Immature natural killer cell (primary cell): ENCODE data around the gene CDC45. TPM values are rescaled to one million over a fixed set of nuclear protein-coding genes. Genes with fewer than 3 reads are reported as not detected.
"Not testable (repeated sequence)": the region's sequence is repeated elsewhere in the genome, so short reads cannot be mapped to it uniquely, and the experiment has no call there.

Experiments used
- DNase-seq, 3 donors: peaks; one replicate each; pipeline ENCODE4 v3.0.0; 2022; ENCODE audit warnings: mixed read lengths in 1 of 3
- H3K27ac Mint-ChIP-seq, 6 donors: one replicate each; pipeline ENCODE4 v1.8.0; 2020; ENCODE audit warnings: mixed read lengths in 6 of 6, mild to moderate bottlenecking in 5 of 6, inconsistent platforms in 4 of 6, moderate library complexity in 3 of 6
- H3K27me3 Mint-ChIP-seq, 3 donors: one replicate each; pipeline ENCODE4 v1.8.0; 2020 to 2021; ENCODE audit warnings: low read depth in 3 of 3, mild to moderate bottlenecking in 3 of 3, mixed read lengths in 3 of 3, moderate library complexity in 3 of 3, inconsistent platforms in 1 of 3
- H3K36me3 Mint-ChIP-seq, 3 donors: one replicate each; pipeline ENCODE4 v1.8.0; 2020; ENCODE audit warnings: mixed read lengths in 3 of 3, inconsistent platforms in 2 of 3, mild to moderate bottlenecking in 2 of 3
- H3K4me1 Mint-ChIP-seq, 2 donors: one replicate each; pipeline ENCODE4 v1.8.0; 2020; ENCODE audit warnings: inconsistent platforms in 2 of 2, mild to moderate bottlenecking in 2 of 2, mixed read lengths in 2 of 2, moderate library complexity in 1 of 2
- H3K4me3 Mint-ChIP-seq, 5 donors: one replicate each; pipeline ENCODE4 v1.8.0; 2020; ENCODE audit warnings: mild to moderate bottlenecking in 5 of 5, mixed read lengths in 5 of 5, inconsistent platforms in 3 of 5, moderate library complexity in 3 of 5
- H3K9me3 Mint-ChIP-seq, 6 donors: one replicate each; pipeline ENCODE4 v1.8.0; 2020; ENCODE audit warnings: mild to moderate bottlenecking in 6 of 6, mixed read lengths in 6 of 6, inconsistent platforms in 4 of 6, moderate library complexity in 3 of 6
- polyA plus RNA-seq, 3 donors: library from polyadenylated mRNA; unstranded; fragments of 300-500 nt; fragmentation: Illumina TruSeq; gene quantifications; one replicate each; pipeline ENCODE4 v1.2.3, GENCODE V29; 2021

CDC45 gene
- polyA plus RNA-seq, 3 donors from 2014 or later = 3.1 to 3.5 TPM; not detected in 1

GRCh38 chr22:19522190-19522880 lies 42.6 kb downstream of the CDC45 start:
- H3K9me3 Mint-ChIP-seq = no peaks in the 10 kb centered on the region
- DNase-seq = no peak
- H3K27ac Mint-ChIP-seq = no peak overlapping the region
- H3K4me1 Mint-ChIP-seq = no peaks in the 10 kb centered on the region
- no peaks in the 10 kb centered on the region for H3K36me3 Mint-ChIP-seq
- H3K27me3 Mint-ChIP-seq = peaks cover 1 to 4% (median 3%) of the 10 kb centered on the region in 3 donors
- H3K4me3 Mint-ChIP-seq = no peak overlapping the region

- Mint-ChIP-seq H3K27ac (no peak overlapping the region), H3K4me1 (no peaks in the 10 kb centered on the region), H3K36me3 (no peaks in the 10 kb centered on the region), H3K27me3 (peaks cover 1 to 4% (median 3%) of the 10 kb centered on the region in 3 donors), H3K4me3 (no peak overlapping the region), H3K9me3 (no peaks in the 10 kb centered on the region)
- DNase-seq = no peak
Observed at GRCh38 chr22:19522881-19523239, 43.1 kb downstream of the CDC45 start.

DNA sequence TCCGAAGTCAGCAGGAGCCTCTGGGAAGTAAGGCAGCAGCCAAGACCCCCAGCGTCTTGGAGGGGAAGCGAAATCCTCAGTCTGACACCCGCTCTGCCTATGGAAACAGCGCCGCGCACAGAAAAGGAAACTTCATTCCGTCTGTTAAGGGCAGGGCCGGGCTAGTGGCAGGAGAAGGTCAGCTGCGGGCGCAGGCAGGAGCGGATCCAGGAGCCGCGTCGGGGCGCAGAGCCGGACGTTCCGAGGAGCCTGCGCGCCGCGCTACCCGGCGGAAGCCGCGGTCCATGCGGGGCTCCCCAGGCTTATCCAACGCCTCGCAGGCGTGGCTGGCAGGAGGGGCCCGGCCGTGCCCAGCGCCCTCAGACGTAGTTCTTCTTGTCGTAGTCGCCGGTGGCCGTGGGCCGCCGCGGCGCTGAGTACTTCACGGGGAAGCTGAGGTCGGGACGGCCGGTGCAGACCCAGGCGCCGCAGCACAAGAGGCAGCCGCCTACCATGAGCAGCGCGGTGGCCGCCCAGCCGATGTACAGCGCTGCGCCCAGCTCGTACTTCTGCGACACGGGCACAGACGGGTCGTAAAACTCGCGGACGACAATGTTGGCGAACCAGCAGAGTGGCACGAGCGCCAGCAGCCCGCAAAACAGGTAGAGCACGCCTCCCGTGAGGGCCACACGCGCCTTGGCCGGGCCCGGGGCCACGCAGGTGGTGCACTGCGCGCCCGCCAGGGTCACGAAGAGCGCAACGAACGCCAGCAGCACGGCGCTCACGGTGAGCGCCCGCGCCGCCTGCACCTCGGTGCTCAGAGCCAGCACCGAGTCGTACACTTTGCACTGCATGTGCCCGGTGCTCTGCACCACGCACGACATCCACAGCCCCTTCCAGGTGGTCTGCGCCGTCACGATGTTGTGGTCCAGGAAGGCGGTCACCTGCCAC lies 43.8 kb downstream of the CDC45 start:
- H3K27me3 Mint-ChIP-seq = peaks cover 1 to 4% (median 3%) of the 10 kb centered on the region in 3 donors
- H3K36me3 Mint-ChIP-seq = no peaks in the 10 kb centered on the region
- no peaks in the 10 kb centered on the region for H3K9me3 Mint-ChIP-seq
- no peak overlapping the region for H3K27ac Mint-ChIP-seq
- no peak overlapping the region for H3K4me3 Mint-ChIP-seq
- no peak for DNase-seq
- H3K4me1 Mint-ChIP-seq = no peaks in the 10 kb centered on the region

GRCh38 chr22:19524170-19525115 lies 44.7 kb downstream of the CDC45 start, which contains the start of gene CLDN5:
CLDN5 (minus strand) TSS chr22:19524410; CDS start chr22:19524255, 155 bp downstream.
- Mint-ChIP-seq H3K4me3 (no peak within 1 kb of the TSS), H3K27me3 (peaks cover 1 to 4% (median 3%) of the 10 kb centered on the region in 3 donors), H3K36me3 (no peaks in the 10 kb centered on the region), H3K9me3 (no peaks in the 10 kb centered on the region), H3K27ac (no peak within 1 kb of the TSS), H3K4me1 (no peaks in the 10 kb centered on the region)
- no peak for DNase-seq

- no peaks in the 10 kb centered on the region for H3K9me3 Mint-ChIP-seq
- no peaks in the 10 kb centered on the region for H3K4me1 Mint-ChIP-seq
- no peak overlapping the region for H3K27ac Mint-ChIP-seq
- H3K4me3 Mint-ChIP-seq = no peak overlapping the region
- no peaks in the 10 kb centered on the region for H3K36me3 Mint-ChIP-seq
- H3K27me3 Mint-ChIP-seq = peaks cover 1 to 4% (median 3%) of the 10 kb centered on the region in 3 donors
- DNase-seq = no peak
Observed at GRCh38 chr22:19525116-19525660, 45.5 kb downstream of the CDC45 start.

GRCh38 chr22:19525666-19526065 lies 45.9 kb downstream of the CDC45 start:
- no peak for DNase-seq
- Mint-ChIP-seq H3K4me1 (no peaks in the 10 kb centered on the region), H3K36me3 (no peaks in the 10 kb centered on the region), H3K4me3 (no peak overlapping the region), H3K27me3 (peaks cover 1 to 4% (median 3%) of the 10 kb centered on the region in 3 donors), H3K9me3 (no peaks in the 10 kb centered on the region), H3K27ac (no peak overlapping the region)

DNA sequence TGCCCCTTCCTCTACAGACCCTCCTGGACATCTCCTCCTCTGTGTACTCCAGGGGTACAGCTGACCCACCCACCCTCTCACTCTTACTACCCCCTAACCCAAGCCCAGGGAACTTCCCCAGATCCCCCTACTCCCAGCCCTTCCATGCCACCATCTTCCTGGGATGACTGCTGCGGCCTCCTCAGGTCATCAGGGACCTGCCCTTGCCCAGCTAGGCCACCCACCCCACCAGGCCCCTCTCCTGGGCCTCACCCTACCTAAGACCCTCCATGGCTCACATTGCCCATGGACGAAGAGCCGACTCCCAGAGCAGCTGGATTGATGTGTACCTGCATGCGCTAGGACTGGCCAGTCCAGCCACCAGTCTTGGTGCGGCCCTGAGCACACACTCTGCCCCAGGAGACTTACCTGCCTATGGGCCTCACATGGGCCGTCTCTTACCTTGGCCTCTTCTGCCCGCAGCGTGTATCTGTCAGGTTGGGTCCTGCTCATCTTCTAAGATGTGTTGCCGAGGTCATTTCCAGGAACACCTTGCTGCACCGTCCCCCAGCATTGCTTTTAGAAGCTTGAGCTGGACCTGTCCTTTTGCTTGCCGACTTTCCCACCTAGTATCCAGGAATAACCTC lies 46.5 kb downstream of the CDC45 start:
- Mint-ChIP-seq H3K9me3 (no peaks in the 10 kb centered on the region), H3K27ac (no peak overlapping the region), H3K36me3 (no peaks in the 10 kb centered on the region), H3K4me3 (no peak overlapping the region), H3K4me1 (no peaks in the 10 kb centered on the region), H3K27me3 (peaks cover 1 to 4% (median 3%) of the 10 kb centered on the region in 3 donors)
- no peak for DNase-seq

- Mint-ChIP-seq H3K27ac (no peak overlapping the region), H3K27me3 (peaks cover 1 to 4% (median 3%) of the 10 kb centered on the region in 3 donors), H3K4me3 (no peak overlapping the region), H3K4me1 (no peaks in the 10 kb centered on the region), H3K9me3 (no peaks in the 10 kb centered on the region), H3K36me3 (no peaks in the 10 kb centered on the region)
- no peak for DNase-seq
Observed at GRCh38 chr22:19526702-19527111, 47.0 kb downstream of the CDC45 start.

- no peak overlapping the region for H3K27ac Mint-ChIP-seq
- no peaks in the 10 kb centered on the region for H3K4me1 Mint-ChIP-seq
- no peak overlapping the region for H3K4me3 Mint-ChIP-seq
- H3K9me3 Mint-ChIP-seq = no peaks in the 10 kb centered on the region
- H3K27me3 Mint-ChIP-seq = peaks cover 1 to 4% (median 3%) of the 10 kb centered on the region in 3 donors
- H3K36me3 Mint-ChIP-seq = no peaks in the 10 kb centered on the region
- DNase-seq = no peak
Observed at GRCh38 chr22:19527321-19527721, 47.6 kb downstream of the CDC45 start.

DNA sequence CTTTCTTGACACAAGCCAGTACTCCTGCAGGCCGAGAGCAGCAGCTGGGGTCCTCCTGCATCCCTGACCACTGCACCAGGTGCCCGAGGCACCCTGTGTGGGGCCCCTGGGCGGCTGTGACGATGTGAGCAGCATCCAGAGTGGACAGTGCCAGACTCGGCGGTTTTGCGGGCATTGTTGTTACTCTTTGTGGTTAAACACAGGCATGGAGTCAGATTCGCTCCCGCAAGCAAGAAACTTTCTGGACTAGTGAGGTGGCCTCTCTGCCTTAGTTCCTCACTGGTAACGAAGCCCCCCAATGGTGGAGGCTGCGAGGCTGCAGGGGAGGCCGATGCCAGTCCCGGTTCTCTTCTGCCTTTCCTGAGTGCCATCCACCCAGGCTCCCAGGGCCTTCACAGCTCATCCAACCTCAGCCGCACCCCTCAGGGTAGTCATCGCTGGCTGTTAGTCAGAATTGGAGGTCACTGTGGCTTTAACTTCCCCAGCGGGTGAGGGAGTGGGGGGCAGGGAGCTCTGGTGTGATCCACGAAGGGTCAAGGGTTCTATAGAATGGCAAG lies 48.2 kb downstream of the CDC45 start:
- H3K27ac Mint-ChIP-seq = no peak overlapping the region
- H3K4me1 Mint-ChIP-seq = no peaks in the 10 kb centered on the region
- H3K27me3 Mint-ChIP-seq = peaks cover 1 to 4% (median 3%) of the 10 kb centered on the region in 3 donors
- H3K36me3 Mint-ChIP-seq = no peaks in the 10 kb centered on the region
- DNase-seq = no peak
- no peaks in the 10 kb centered on the region for H3K9me3 Mint-ChIP-seq
- no peak overlapping the region for H3K4me3 Mint-ChIP-seq

GRCh38 chr22:19529811-19530210 lies 50.1 kb downstream of the CDC45 start:
- H3K4me1 Mint-ChIP-seq = no peaks in the 10 kb centered on the region

GRCh38 chr22:19530751-19531150 lies 51.0 kb downstream of the CDC45 start:
- no peak overlapping the region for H3K27ac Mint-ChIP-seq
- H3K4me3 Mint-ChIP-seq = no peak overlapping the region
- peaks cover 0 to 4% (median 3%) of the 10 kb centered on the region in 3 donors for H3K27me3 Mint-ChIP-seq
- no peaks in the 10 kb centered on the region for H3K9me3 Mint-ChIP-seq
- H3K36me3 Mint-ChIP-seq = no peaks in the 10 kb centered on the region
- no peak for DNase-seq
- no peaks in the 10 kb centered on the region for H3K4me1 Mint-ChIP-seq

More at GRCh38 chr22:19529811-19530210, 50.1 kb downstream of the CDC45 start:
- no peak for DNase-seq
- H3K4me3 Mint-ChIP-seq = no peak overlapping the region
- no peaks in the 10 kb centered on the region for H3K36me3 Mint-ChIP-seq
- no peaks in the 10 kb centered on the region for H3K9me3 Mint-ChIP-seq
- peaks cover 0 to 4% (median 3%) of the 10 kb centered on the region in 3 donors for H3K27me3 Mint-ChIP-seq
- no peak overlapping the region for H3K27ac Mint-ChIP-seq

- H3K4me1 Mint-ChIP-seq = not testable (repeated sequence)
Observed at GRCh38 chr22:19531327-19531726, 51.6 kb downstream of the CDC45 start.

More at GRCh38 chr22:19531327-19531726, 51.6 kb downstream of the CDC45 start:
- H3K27ac Mint-ChIP-seq, H3K4me3 Mint-ChIP-seq, H3K36me3 Mint-ChIP-seq, DNase-seq, H3K9me3 Mint-ChIP-seq, H3K27me3 Mint-ChIP-seq: not testable (repeated sequence)
